ENCODE results near the gene DNPH1.

Gene DNPH1

DNA sequence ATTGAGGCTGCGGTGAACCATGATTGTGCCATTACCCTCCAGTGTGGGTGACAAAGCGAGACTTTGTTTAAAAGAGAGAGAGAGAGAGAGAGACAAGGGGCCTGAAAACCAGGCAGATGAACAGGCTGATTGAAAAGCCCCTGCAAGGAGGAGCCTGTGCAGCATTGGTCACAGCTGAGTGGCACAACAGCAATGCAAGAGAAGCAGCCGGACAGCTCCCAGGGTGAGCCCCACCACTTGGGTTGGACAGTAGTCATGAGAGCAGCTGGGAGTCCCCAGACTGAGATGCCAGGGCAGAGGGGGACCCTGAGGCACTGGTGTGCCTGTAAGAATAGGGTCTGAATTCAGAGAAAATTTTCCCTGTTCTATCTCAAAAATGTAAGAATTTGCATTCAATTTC, 10.2 kb downstream of the DNPH1 start:
- no peak overlapping the region for H2AFZ ChIP-seq
- H3K36me3 ChIP-seq (ENCODE audit: control insufficient read depth, insufficient read depth, low read length) = no peaks in the 10 kb centered on the region
- no peak overlapping the region for H3K27ac ChIP-seq
- H3K4me1 ChIP-seq = no peaks in the 10 kb centered on the region
- no peaks in the 10 kb centered on the region for H3K9me3 ChIP-seq (ENCODE audit: control insufficient read depth, low read length)
- TF ChIP-seq, protein P1, sequence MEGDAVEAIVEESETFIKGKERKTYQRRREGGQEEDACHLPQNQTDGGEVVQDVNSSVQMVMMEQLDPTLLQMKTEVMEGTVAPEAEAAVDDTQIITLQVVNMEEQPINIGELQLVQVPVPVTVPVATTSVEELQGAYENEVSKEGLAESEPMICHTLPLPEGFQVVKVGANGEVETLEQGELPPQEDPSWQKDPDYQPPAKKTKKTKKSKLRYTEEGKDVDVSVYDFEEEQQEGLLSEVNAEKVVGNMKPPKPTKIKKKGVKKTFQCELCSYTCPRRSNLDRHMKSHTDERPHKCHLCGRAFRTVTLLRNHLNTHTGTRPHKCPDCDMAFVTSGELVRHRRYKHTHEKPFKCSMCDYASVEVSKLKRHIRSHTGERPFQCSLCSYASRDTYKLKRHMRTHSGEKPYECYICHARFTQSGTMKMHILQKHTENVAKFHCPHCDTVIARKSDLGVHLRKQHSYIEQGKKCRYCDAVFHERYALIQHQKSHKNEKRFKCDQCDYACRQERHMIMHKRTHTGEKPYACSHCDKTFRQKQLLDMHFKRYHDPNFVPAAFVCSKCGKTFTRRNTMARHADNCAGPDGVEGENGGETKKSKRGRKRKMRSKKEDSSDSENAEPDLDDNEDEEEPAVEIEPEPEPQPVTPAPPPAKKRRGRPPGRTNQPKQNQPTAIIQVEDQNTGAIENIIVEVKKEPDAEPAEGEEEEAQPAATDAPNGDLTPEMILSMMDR (IDR thresholded peaks at IDR 0.05) = no peak
- H3K4me2 ChIP-seq (ENCODE audit: low read length) = no peak overlapping the region
- H3K27me3 ChIP-seq (ENCODE audit: control insufficient read depth, insufficient read depth, low read length) = no peaks in the 10 kb centered on the region
- H3K79me2 ChIP-seq = no peaks in the 10 kb centered on the region
- no peak overlapping the region for H3K4me3 ChIP-seq (ENCODE audit: low read depth, low read length)
- H3K9ac ChIP-seq = no peak overlapping the region

DNA sequence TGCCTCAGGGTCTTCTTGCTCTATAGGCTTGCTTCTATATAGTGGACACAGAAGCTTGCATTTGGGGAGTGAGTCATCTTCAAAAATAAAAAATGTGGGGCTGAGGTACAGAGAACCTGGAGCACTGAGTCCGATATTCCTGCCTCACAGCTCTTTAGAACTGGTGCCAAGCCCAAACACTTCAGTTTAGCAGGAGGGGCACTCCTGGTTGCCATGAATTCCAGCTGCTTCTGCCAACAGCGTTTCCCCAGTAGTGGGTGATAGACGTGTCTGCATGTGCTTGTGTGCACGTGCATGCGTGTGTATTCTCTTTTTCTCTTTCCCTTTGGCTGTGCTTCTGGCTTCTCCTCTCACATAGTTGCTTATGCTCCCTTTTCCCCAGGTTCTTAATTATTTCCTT, 11.9 kb downstream of the DNPH1 start:
- Histone ChIP-seq H3K27ac (no peak overlapping the region), H3K9ac (no peak overlapping the region), H3K4me3 (ENCODE audit: low read depth, low read length) (no peak overlapping the region), H3K4me1 (no peaks in the 10 kb centered on the region), H3K4me2 (ENCODE audit: low read length) (no peak overlapping the region), H3K36me3 (ENCODE audit: control insufficient read depth, insufficient read depth, low read length) (no peaks in the 10 kb centered on the region), H3K9me3 (ENCODE audit: control insufficient read depth, low read length) (no peaks in the 10 kb centered on the region), H3K27me3 (ENCODE audit: control insufficient read depth, insufficient read depth, low read length) (no peaks in the 10 kb centered on the region), H2AFZ (no peak overlapping the region), H3K79me2 (no peaks in the 10 kb centered on the region)
- TF ChIP-seq, protein P1 (IDR thresholded peaks at IDR 0.05) = no peak

DNA sequence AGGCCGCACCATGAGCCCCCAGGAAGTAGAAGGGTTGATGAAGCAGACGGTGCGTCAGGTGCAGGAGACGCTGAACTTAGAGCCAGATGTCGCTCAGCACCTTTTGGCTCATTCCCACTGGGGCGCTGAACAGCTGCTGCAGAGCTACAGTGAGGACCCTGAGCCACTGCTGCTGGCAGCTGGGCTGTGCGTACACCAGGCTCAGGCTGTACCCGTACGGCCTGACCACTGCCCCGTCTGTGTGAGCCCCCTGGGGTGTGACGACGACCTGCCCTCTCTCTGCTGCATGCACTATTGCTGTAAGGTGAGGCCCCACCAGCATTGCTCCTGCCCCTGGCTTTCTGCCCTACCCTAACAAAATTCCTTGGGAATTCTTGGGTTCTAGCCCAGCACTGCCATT, 13.1 kb downstream of the DNPH1 start:
- H3K4me3 ChIP-seq (ENCODE audit: low read depth, low read length) = no peak overlapping the region
- no peaks in the 10 kb centered on the region for H3K4me1 ChIP-seq
- no peak overlapping the region for H2AFZ ChIP-seq
- TF ChIP-seq, protein P1 (IDR thresholded peaks at IDR 0.05) = no peak
- no peaks in the 10 kb centered on the region for H3K36me3 ChIP-seq (ENCODE audit: control insufficient read depth, insufficient read depth, low read length)
- H3K79me2 ChIP-seq = no peaks in the 10 kb centered on the region
- no peak overlapping the region for H3K9ac ChIP-seq
- H3K27ac ChIP-seq = no peak overlapping the region
- no peak overlapping the region for H3K4me2 ChIP-seq (ENCODE audit: low read length)
- H3K9me3 ChIP-seq (ENCODE audit: control insufficient read depth, low read length) = no peaks in the 10 kb centered on the region
- no peaks in the 10 kb centered on the region for H3K27me3 ChIP-seq (ENCODE audit: control insufficient read depth, insufficient read depth, low read length)

DNA sequence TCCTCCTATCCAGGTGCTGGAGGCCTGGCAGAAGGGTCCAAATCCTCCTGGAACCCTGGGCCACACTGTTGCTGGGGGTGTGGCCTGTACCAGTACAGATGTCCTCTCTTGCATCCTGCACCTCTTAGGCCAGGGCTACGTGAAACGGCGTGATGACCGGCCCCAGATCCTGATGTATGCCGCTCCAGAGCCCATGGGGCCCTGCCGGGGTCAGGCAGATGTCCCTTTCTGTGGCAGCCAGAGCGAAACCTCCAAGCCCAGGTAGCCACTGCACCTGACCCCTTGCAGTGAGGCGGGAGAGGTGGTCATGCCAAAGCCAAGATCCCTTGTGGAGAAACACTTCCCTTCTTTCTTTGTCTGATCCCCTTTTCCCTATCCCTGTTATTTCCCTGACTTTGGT, 14.2 kb downstream of the DNPH1 start:
- H3K4me3 ChIP-seq (ENCODE audit: low read depth, low read length) = no peak overlapping the region
- no peaks in the 10 kb centered on the region for H3K4me1 ChIP-seq
- H2AFZ ChIP-seq = no peak overlapping the region
- TF ChIP-seq, protein P1 (IDR thresholded peaks at IDR 0.05) = no peak
- H3K79me2 ChIP-seq = no peaks in the 10 kb centered on the region
- no peak overlapping the region for H3K27ac ChIP-seq
- no peak overlapping the region for H3K4me2 ChIP-seq (ENCODE audit: low read length)
- H3K9me3 ChIP-seq (ENCODE audit: control insufficient read depth, low read length) = no peaks in the 10 kb centered on the region
- H3K27me3 ChIP-seq (ENCODE audit: control insufficient read depth, insufficient read depth, low read length) = no peaks in the 10 kb centered on the region
- H3K36me3 ChIP-seq (ENCODE audit: control insufficient read depth, insufficient read depth, low read length) = no peaks in the 10 kb centered on the region
- H3K9ac ChIP-seq = no peak overlapping the region

DNA sequence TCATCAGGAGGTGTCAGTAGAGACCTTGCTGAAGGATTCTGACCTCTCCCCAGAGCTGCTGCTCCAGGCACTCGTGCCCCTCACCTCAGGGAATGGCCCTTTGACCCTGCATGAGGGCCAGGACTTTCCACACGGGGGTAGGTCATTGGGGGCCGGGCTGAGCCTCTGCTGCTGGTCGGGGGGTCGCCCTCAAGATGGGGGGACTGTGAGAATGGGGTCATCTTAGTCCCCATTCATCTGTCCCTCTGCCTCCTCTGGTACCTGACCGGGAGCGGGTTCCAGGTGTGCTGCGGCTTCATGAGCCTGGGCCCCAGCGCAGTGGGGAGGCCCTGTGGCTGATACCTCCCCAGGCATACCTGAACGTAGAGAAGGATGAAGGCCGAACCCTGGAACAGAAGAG, 15.8 kb downstream of the DNPH1 start:
- Histone ChIP-seq H2AFZ (no peak overlapping the region), H3K27me3 (ENCODE audit: control insufficient read depth, insufficient read depth, low read length) (no peaks in the 10 kb centered on the region), H3K79me2 (no peaks in the 10 kb centered on the region), H3K4me3 (ENCODE audit: low read depth, low read length) (no peak overlapping the region), H3K4me1 (no peaks in the 10 kb centered on the region), H3K27ac (no peak overlapping the region), H3K4me2 (ENCODE audit: low read length) (no peak overlapping the region), H3K9ac (no peak overlapping the region), H3K36me3 (ENCODE audit: control insufficient read depth, insufficient read depth, low read length) (no peaks in the 10 kb centered on the region), H3K9me3 (ENCODE audit: control insufficient read depth, low read length) (no peaks in the 10 kb centered on the region)
- TF ChIP-seq, protein P1 (IDR thresholded peaks at IDR 0.05) = no peak

Data from parathyroid adenoma (tissue), 2 donors.